ENCODE data around the gene IGF2R. TPM values are rescaled to one million over a fixed set of nuclear protein-coding genes. Genes with fewer than 3 reads are reported as not detected.

IGF2R gene
- total and polyA plus RNA-seq, 2 experiments from 2014 or later, result 8.1 to 30.9 TPM

GRCh38 chr6:159946912-159947311 lies 22.0 kb upstream of the IGF2R start:
- no peaks in the 10 kb centered on the region for H3K9me3 ChIP-seq (ENCODE audit: low read depth)
- H3K9ac ChIP-seq, result no peak overlapping the region
- peaks cover 18% of the 10 kb centered on the region for H3F3A ChIP-seq (ENCODE audit: insufficient read depth)
- no peak overlapping the region for H2AFZ ChIP-seq
- no peaks in the 10 kb centered on the region for H4K20me1 ChIP-seq (ENCODE audit: insufficient read depth)
- H3K79me2 ChIP-seq (ENCODE audit: insufficient read depth), result no peaks in the 10 kb centered on the region
- 53 to 59% methylated on average over 2 of the region's 2 CpGs for WGBS, 2 experiments (ENCODE audit: low coverage in 1 of 2, low lambda C conversion rate in 2 of 2, missing lambda C conversion rate in 2 of 2)
- H3K9me2 ChIP-seq (ENCODE audit: insufficient read depth), result no peaks in the 10 kb centered on the region
- no peak overlapping the region for H3K4me3 ChIP-seq
- no peak for DNase-seq
- H3K27me3 ChIP-seq (replicated peaks; ENCODE audit: insufficient read depth), result peaks cover 4% of the 10 kb centered on the region; the same call in 1 of the 2 replicates
- H3K36me3 ChIP-seq (ENCODE audit: low read depth), result no peaks in the 10 kb centered on the region
- H3K27ac ChIP-seq, result no peak overlapping the region
- in situ Hi-C loops (cut with MboI), result no loop called here
- TF ChIP-seq EZH2phosphoT487 (IDR thresholded peaks at IDR 0.05; ENCODE audit: insufficient read depth, low read depth) (no peak), EZH2 (IDR thresholded peaks at IDR 0.05; ENCODE audit: insufficient read depth, poor library complexity, severe bottlenecking) (no peak)
- no peak overlapping the region for H3K4me2 ChIP-seq (ENCODE audit: unreplicated experiment)
- H3K4me1 ChIP-seq (ENCODE audit: insufficient read depth), result 0 out of 2 replicates have a peak, but pooled peaks cover 8% of the 10 kb centered on the region

GRCh38 chr6:159948199-159948598 lies 20.7 kb upstream of the IGF2R start:
- no peaks in the 10 kb centered on the region for H3K36me3 ChIP-seq (ENCODE audit: low read depth)
- DNase-seq, result no peak
- H3K4me1 ChIP-seq (ENCODE audit: insufficient read depth), result 0 out of 2 replicates have a peak, but pooled peaks cover under 1% of the 10 kb centered on the region
- no peaks in the 10 kb centered on the region for H3K9me3 ChIP-seq (ENCODE audit: low read depth)
- no peaks in the 10 kb centered on the region for H3K9me2 ChIP-seq (ENCODE audit: insufficient read depth)
- H3K79me2 ChIP-seq (ENCODE audit: insufficient read depth), result no peaks in the 10 kb centered on the region
- H3K4me3 ChIP-seq, result no peak overlapping the region
- peaks cover 4% of the 10 kb centered on the region; the same call in 1 of the 2 replicates for H3K27me3 ChIP-seq (replicated peaks; ENCODE audit: insufficient read depth)
- TF ChIP-seq EZH2 (IDR thresholded peaks at IDR 0.05; ENCODE audit: insufficient read depth, poor library complexity, severe bottlenecking) (no peak), EZH2phosphoT487 (IDR thresholded peaks at IDR 0.05; ENCODE audit: insufficient read depth, low read depth) (no peak)
- no peaks in the 10 kb centered on the region for H4K20me1 ChIP-seq (ENCODE audit: insufficient read depth)
- no peak overlapping the region for H3K9ac ChIP-seq
- WGBS, 2 experiments (ENCODE audit: low coverage in 1 of 2, low lambda C conversion rate in 2 of 2, missing lambda C conversion rate in 2 of 2), result 88 to 90% methylated on average over 4 of the region's 4 CpGs
- H3F3A ChIP-seq (ENCODE audit: insufficient read depth), result peaks cover 7% of the 10 kb centered on the region; the same call in 1 of the 2 replicates
- in situ Hi-C loops (cut with MboI), result no loop called here
- H3K27ac ChIP-seq, result no peak overlapping the region
- no peak overlapping the region for H3K4me2 ChIP-seq (ENCODE audit: unreplicated experiment)
- H2AFZ ChIP-seq, result no peak overlapping the region

GRCh38 chr6:159951772-159952171 lies 17.1 kb upstream of the IGF2R start:
- Histone ChIP-seq H3K9me3 (ENCODE audit: low read depth) (no peaks in the 10 kb centered on the region), H3K9ac (no peak overlapping the region), H3K27ac (no peak overlapping the region), H3K4me3 (no peak overlapping the region), H2AFZ (no peak overlapping the region), H3K27me3 (replicated peaks; ENCODE audit: insufficient read depth) (peaks cover 4% of the 10 kb centered on the region; the same call in 1 of the 2 replicates), H3K4me2 (ENCODE audit: unreplicated experiment) (no peak overlapping the region), H4K20me1 (ENCODE audit: insufficient read depth) (no peaks in the 10 kb centered on the region), H3F3A (ENCODE audit: insufficient read depth) (no peaks in the 10 kb centered on the region), H3K9me2 (ENCODE audit: insufficient read depth) (no peaks in the 10 kb centered on the region), H3K79me2 (ENCODE audit: insufficient read depth) (no peaks in the 10 kb centered on the region), H3K36me3 (ENCODE audit: low read depth) (no peaks in the 10 kb centered on the region), H3K4me1 (ENCODE audit: insufficient read depth) (no peaks in the 10 kb centered on the region)
- no peak for DNase-seq
- TF ChIP-seq EZH2 (IDR thresholded peaks at IDR 0.05; ENCODE audit: insufficient read depth, poor library complexity, severe bottlenecking), result no peak
- TF ChIP-seq EZH2phosphoT487 (IDR thresholded peaks at IDR 0.05; ENCODE audit: insufficient read depth, low read depth), result no peak
- in situ Hi-C loops (cut with MboI), result no loop called here
- 89 to 90% methylated on average over 6 to 7 of the region's 7 CpGs for WGBS, 2 experiments (ENCODE audit: low coverage in 1 of 2, low lambda C conversion rate in 2 of 2, missing lambda C conversion rate in 2 of 2)

DNA sequence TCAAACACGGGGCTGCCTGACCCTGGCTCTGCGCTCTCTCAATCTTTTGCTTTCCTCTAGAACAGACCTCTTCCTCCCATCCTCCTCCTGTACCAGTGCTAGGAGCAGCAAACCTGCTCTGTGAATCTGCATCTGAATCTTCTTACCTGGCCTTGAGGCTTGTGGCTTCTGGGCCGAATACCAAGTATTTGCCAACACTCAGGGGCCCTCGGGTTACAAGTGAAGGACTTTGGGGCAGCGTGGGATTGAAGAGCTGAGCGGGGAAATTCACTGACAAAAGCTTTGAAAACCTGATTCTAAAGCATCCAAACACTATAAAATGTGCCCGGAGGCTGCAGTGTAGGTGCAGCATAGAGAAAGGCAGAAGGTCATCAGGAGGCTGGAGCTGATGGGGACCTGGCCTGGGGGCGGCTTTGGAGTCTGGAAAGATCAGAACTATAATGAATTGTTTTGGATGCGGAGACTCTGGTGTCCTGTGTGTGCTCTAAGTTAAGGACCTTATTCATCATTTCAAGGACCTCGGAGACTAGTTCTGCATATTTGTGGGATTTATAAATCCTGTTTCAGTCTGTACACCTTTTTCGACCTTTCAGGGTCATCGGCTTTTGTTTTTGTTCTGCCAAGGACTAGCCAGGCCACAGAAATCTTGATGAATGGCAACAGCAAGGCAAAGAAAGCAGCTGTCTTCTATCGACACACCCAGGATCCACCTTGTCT lies 16.4 kb upstream of the IGF2R start:
- Histone ChIP-seq H3K4me2 (ENCODE audit: unreplicated experiment) (no peak overlapping the region), H4K20me1 (ENCODE audit: insufficient read depth) (no peaks in the 10 kb centered on the region), H3K9me3 (ENCODE audit: low read depth) (no peaks in the 10 kb centered on the region), H3K36me3 (ENCODE audit: low read depth) (no peaks in the 10 kb centered on the region), H3K9ac (no peak overlapping the region), H3K9me2 (ENCODE audit: insufficient read depth) (no peaks in the 10 kb centered on the region), H3K4me3 (no peak overlapping the region), H3K27ac (no peak overlapping the region), H3F3A (ENCODE audit: insufficient read depth) (no peaks in the 10 kb centered on the region), H3K27me3 (replicated peaks; ENCODE audit: insufficient read depth) (no peaks in the 10 kb centered on the region; the same call in 1 of the 2 replicates), H3K79me2 (ENCODE audit: insufficient read depth) (no peaks in the 10 kb centered on the region), H3K4me1 (ENCODE audit: insufficient read depth) (no peaks in the 10 kb centered on the region), H2AFZ (no peak overlapping the region)
- in situ Hi-C loops (cut with MboI), result no loop called here
- no peak for TF ChIP-seq EZH2phosphoT487 (IDR thresholded peaks at IDR 0.05; ENCODE audit: insufficient read depth, low read depth)
- no peak for TF ChIP-seq EZH2 (IDR thresholded peaks at IDR 0.05; ENCODE audit: insufficient read depth, poor library complexity, severe bottlenecking)
- DNase-seq, result no peak
- 83 to 84% methylated on average over 13 of the region's 13 CpGs for WGBS, 2 experiments (ENCODE audit: low coverage in 1 of 2, low lambda C conversion rate in 2 of 2, missing lambda C conversion rate in 2 of 2)
